GM18868 (cell line): ENCODE results near the gene SLC35F3.

Experiments
- ATAC-seq: cut with Tn5 transposase; IDR thresholded peaks from one replicate; pipeline ENCODE4 v1.9.1; 2021; ENCODE audit warnings: mild to moderate bottlenecking, moderate library complexity; ENCODE audit not compliant: unreplicated experiment

Gene SLC35F3

DNA sequence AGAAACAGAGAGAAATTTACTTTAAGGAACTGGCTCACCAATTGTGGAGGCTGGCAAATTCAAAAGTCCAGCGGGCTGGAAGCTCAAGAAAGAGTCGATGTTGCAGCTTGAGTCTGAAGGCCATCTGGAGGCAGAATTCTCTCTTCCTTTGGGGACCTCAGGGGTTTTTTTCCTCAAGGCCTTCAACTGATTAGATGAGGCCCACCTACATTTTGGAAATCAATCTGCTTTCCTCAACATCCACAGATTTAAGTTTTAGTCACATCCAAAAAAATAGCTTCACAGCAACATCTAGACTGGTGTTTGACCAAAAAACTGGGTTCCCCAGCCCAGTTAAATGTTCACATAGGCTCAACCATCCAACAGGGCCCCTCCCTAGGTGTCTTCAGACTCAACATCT is 114.9 kb downstream of the SLC35F3 start:
- no peak for ATAC-seq

DNA sequence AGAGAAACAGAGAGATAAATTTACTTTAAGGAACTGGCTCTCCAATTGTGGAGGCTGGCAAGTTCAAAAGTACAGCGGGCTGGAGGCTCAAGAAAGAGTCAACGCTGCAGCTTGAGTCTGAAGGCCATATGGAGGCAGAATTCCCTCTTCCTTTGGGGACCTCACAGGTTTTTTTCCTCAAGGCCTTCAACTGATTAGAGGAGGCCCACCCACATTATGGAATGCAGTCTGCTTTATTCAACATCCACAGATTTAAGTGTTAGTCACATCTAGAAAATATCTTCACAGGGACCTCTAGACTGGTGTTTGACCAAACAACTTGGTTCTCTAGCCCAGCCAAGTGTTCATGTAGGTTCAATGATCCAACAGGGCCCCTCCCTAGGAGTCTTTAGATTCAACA is 117.8 kb downstream of the SLC35F3 start:
- ATAC-seq = no peak

DNA sequence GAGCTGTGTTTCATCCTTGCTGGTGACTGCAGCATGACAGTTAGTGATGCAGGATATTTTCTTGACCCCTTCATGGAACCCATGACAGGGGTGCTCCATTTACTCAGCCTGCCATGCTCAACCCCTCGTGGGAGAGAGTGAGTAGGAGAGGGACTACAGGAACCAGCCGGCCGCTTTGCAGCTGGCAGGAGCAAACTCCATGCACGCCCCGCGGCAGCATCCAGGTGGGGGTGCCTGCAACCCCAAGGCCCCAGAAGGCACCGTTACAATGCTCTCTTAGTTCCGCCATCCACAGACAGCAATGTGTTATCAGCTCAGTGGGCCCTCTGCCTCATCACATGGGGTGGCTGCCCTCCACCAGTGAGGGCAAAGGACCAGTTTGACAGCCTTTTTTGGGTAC is 135.1 kb downstream of the SLC35F3 start:
- no peak for ATAC-seq

DNA sequence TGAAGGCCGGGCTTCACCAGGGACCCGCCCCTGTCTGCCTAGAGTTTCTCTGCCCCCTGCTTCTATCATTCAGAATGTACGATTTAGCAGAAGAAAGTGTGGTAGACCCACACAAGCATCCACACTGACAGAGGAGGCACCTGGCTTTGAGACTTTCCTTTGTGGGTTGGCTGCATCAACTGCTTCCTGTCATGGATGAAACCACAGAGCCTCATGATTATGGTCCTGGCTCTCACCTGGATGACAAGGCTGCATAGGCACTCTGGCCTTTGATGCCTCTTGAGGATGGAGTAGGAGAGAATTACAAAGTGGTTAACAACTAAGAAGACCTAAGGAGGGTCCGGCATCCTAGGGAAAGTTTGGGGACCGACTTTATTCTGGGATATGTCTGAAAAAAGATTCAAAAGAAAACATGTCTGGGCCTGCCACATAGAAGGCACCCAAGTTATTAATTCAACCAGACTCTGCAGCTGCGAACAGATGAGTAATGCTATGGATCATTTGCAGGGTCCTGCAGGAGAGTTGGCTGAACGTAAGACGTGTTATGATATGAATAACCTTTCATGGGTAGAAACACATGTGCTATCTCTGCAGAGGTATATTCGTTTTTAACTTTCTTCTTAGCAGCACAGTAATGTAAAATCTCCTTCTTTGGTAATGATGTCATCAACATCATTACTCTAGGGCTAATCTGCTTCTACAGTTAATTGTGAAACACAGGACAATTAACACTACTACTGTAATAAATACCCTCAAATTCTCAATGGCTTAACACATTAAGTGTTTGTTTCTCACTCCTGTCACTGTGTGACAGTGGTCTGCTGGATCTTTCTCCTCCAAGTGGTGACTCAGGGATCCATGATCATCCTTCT is 136.2 kb downstream of the SLC35F3 start:
- ATAC-seq = no peak

DNA sequence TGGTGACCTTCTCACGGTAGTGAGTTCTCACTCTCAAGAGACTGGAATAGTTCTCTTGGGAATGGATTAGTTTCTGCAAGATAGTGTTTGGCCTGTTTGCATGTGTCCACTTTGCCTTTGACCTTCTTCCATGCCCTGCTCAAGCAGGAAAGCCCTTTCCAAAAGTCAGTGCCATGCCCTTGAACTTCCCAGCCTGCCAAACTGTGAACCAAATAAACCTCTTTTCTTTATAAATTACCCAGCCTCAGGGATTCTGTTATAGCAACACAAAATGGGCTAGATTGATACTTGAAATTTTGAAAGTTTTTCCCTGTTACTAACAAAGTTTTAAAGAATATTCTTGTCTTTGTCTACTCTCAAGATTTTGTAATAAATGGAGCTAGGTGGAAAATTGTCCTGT is 139.6 kb downstream of the SLC35F3 start:
- no peak for ATAC-seq

DNA sequence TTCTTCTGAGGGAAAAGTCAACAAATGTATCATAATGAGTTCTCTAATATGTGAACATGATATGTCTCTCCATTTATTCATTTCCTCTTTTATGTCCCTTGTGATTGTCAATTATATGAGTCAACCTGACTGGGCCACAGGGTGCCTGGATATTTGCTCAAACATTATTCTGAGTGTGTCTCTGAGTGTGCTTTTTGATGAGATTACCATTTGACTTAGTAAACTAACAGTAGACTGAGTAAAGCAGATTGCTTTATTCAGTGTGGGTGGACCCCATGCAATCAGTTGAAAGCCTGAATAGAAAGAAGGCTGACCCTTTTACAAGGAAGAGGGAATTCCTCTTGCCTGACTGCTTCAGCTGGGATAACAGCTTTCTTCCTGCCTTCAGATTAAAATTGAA is 142.6 kb downstream of the SLC35F3 start:
- ATAC-seq = no peak

DNA sequence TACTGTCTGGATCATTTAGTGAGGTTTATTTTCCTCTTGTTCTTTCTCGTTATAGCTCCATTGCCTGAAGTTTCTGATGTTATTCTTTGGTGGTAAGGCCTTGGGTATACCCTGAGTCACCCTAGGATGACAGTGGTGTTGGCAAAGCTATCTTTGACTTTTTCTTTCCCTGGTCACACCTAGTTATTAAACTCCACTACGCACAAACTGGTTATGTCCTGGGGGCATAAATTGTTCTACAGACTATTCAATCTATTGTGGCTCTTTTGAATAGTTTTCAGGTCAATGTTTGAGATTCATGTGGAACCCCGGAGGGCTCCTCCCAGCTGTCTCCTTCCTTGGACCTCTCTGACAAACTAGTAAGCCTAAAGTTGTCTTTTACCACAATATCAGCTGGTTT is 157.7 kb downstream of the SLC35F3 start:
- ATAC-seq = no peak

DNA sequence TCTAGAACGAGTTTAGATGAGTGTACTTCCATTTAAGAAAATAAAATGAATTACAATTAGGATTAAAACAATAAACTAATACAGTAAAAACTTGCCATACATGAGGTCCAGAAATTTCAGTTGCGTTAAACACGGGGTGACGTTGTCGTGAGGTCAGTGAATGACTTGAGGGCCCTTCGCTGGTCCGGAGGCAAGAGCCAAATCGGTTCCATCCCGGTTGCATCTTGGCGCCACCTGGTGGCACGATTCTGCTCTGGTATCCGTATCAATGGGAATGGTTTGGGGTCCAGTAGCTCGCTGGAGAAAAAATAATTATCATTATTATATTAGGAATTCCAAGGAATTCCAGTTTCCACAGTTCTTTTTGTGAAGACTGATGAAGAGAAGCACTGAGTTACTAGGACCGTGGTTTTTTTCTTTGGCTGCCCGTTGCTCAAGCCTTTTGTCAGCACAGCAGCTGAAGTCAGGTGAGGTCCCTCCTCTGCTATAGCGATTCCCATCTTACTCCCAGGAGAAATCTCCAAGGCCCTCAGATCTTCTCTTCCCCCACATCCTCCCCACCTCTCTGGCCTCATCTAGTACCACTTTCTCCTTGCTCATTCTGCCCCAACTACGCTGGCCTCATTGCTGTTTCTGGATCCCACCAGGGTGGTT is 161.4 kb downstream of the SLC35F3 start:
- peak; percentile 85 for ATAC-seq

DNA sequence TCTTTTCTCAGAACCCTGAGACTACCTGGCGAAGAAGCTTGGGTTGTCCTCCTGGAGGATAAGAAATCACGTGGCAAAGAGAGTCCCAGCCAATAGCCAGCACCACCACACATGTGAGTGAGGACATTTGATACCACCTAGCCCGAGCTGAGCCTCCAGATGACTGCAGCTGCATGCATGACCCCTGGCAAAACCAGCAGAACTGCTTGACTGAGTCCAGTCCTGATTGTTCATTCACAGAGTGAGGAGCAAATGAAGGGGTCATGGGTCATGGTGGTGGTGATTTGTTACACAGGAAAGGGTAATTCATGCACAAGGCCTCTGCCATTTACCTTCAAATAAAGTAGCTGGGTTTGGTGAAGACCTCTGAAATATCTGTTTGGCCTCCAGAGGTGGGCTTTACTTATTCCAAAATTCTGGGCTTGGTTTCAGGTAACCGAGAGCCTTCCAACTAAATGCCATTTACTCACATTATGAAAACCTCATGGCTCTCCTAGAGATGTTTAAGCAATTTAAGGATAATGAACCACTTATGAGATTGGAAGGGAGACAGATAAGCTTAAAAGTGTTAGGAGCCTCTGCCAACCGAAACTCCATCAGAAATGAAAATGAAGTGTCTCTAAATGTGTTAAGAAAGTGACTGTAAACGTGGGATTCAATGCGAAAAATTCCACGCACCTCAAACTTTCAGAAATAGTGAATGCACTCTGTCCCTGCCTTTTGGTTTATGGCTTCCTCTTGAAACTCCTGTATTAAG is 163.3 kb downstream of the SLC35F3 start:
- no peak for ATAC-seq

DNA sequence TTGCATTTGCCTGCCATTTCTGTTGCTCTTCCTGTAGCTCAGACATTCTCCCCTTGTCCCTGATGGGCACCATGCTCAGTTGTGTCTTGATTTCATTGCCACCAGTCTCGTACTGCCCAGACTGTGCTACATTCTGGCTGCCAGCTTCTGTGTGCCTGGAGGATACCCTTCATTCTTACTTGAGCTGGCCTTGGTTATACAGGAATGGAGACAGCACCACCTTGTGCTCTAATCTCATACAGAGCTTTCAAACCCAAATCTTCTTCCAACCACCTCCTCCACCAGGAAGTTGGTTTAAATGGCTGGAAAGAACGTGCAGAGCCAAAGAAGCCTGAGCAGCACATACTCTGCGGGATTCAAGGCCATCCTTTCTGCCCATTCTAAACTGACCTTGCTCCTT is 165.3 kb downstream of the SLC35F3 start:
- ATAC-seq = no peak

DNA sequence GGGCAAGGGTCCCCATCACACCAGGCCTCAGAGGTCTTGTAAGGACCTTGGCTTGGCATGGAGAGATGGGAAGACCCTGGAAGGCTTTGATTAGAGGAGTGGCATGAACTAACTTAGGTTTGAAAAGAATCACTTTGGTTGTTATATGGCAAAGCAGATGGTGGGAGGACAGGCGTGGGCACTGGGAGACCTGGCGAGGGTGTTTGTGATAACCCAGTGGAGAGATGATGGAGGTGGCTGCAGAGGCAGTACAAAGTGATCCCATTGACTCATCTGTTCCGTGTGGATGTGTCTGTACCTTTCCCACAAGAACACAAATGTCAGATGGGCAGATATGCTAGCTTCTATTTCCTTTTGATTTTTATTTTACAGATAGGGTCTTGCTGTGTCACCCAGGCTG is 168.3 kb downstream of the SLC35F3 start:
- ATAC-seq = no peak

DNA sequence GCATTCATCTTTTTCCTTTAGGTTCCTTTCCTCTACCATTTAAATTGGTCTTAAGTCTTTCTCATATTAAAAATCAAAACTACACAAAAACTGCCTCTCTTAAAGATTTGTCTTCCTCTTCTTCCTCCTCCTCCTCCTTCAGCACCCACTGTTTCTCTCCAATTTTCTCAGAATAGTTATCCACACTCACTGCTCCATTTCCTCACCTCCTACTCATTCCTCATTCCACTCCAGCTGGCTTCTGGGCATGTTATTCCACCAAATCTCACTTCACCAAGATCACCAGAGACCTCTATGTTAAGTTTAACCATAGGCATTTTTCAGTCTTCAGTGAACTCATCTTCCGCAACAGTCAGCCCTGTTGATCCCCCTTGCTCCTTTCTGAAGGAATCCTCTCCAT is 173.7 kb downstream of the SLC35F3 start:
- ATAC-seq = no peak

DNA sequence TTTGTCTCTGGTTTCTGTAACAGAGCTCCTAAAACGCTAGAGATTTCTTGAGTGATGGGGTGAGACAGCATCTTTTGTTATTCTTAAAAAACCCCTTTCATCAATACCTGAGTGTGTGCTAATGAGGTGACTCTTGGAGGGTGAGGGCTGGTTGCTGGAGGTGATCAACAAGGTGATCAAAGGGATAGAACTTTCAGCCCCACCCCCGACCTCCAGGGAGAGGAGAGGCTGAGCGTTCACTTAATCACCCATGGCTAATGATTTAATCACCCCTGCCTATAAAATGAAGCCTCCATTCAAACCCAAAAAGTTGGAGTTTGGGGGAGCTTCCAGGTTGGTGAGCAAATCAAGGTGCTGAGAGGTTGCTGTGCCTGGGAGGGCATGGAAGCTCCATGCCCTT is 175.4 kb downstream of the SLC35F3 start:
- ATAC-seq = no peak

DNA sequence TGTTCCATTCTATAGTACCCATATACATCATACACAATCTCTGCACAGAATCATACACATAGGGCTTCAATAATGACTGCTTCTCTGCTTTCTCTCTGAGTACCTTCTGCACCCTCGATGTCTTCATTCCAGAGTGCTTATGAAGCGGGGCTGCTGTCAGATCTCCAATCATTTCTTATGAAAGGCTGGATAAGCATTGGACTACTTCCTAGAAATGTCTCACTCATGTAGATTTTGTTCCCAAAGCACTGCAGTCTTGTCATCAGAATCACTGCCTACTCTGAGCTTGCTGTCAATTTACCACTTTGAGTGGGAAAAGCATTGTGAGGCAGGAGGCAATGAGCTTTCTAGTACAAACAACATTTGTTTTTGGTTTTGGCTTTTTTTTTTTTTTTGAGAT is 179.0 kb downstream of the SLC35F3 start:
- no peak for ATAC-seq

DNA sequence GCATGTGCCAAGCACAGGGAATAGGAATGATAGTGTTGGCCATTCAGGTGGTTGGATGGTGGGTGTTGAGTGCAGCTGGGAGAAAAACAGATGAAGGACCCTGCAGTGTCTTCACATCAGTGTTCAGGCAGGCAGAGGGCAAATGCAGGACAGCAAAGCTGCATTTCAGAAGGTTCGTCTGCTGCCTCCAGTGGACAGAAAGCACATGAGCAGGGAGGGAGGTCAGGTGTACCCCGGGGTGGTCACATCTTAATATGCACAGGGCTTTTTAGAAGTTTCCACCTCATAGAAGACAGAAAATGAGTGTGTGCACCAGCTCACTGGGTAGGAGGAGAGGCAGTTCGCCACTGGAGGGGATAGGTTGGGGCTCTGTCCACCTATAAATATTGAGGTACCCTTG is 184.9 kb downstream of the SLC35F3 start:
- ATAC-seq = no peak

DNA sequence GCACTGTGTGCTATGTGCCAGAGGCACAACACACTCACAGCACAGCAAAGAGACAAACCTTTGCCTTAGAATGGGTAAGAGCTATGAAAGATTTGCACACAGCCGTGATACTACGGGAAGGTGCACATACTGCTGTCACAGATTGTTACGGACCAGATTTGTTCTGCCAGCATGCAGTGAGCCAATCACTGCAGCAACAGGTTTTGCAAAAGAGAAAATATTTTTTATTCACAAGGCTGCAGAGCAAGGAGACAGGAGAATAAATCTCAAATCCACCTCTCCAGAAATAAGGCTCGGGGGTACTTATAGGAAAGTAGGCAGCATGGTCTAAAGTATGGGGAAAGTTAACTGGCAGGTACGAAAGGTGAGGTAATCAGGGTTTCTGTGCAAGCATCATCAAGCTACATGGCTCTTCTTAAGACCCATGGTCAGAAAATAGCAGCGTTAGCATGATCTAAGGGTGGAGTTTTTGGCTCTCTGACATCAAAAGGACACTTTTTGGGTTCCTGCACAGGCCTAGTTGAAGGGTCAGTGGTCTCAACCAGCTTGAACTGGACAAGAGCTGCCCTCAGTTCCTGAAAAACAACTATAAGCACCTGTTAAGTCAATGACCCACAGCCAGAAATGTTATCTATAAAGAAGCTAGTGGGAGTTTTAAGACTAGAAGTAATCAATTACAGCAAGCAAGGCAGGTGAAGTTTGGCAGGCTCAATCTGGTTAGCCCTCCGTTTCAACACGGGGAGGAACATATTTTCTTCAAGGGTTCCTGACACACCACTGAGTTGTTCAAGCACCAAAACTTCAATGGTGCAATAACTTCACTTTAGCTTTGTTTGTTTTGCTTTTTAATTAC is 186.0 kb downstream of the SLC35F3 start:
- ATAC-seq = no peak

DNA sequence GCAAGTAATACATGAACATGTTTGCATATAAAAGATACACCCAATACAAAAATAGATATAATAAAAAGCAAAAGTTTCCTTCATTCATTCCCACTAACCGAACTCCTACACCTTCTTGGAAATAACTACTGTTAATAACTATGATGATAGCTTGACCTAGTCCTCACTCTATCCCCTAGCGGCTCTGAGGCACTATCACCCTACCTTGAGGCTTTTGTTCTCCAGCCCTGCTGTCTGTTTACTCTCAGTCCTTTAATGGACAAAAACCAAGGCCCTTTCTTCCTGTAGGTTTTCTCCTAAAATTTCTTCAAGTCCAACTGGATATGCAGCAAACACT is 186.6 kb downstream of the SLC35F3 start:
- ATAC-seq = no peak

DNA sequence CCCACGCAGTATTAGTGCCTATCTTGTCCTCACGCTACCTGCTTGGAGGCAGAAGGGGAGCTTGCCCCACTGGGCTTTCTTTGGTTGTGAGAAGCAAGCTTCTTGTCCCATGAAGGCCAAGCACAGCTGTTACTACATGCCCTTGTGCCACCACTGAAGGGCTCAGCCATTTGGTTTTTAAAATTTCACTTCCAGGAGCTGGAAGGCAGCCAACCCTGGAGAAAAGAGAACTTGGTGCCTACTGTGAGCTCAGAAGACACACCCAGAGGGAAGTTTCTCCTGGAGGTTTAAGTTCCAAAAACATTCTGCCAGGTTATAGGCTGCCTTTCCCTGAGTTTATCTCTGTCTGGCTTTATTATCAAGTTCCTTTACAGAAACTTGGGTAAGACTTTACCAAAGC is 187.4 kb downstream of the SLC35F3 start:
- no peak for ATAC-seq

DNA sequence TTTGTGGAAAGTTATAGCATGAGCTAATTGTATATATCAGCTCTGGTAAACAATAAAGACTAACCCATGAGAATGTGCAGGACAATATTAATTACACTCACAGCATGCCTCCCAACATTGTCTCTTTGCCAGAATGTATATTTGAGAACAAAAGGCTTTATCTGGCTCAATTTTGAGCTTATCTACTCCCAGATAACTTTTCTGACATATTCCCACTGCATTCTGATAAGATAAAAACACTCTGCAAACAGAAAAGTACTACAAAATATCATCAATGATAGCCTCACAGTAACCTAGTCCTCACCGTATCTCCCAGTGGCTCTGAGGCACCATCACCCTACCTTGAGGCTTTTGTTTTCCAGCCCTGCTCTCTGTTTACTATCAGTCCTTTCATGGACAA is 188.6 kb downstream of the SLC35F3 start:
- ATAC-seq = no peak

DNA sequence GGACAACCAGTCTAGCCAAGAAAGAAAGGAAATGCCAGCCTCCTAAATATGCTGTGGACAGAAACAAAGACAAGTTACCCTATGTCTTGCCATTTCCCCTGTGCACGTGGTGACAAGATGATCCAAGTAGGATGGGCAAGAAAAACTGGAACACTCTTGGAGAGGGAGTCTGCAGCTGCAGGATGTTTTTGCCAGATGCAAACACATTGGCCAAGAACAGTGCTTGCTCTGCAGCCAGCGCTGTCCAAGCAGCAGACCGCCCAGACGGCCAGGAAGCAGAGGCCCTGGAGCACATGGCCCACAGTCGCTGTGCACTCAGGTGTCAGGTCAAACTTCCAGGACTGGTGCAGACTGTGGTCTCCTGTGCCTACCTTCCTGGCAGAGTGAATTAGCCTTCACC is 189.3 kb downstream of the SLC35F3 start:
- ATAC-seq = no peak

DNA sequence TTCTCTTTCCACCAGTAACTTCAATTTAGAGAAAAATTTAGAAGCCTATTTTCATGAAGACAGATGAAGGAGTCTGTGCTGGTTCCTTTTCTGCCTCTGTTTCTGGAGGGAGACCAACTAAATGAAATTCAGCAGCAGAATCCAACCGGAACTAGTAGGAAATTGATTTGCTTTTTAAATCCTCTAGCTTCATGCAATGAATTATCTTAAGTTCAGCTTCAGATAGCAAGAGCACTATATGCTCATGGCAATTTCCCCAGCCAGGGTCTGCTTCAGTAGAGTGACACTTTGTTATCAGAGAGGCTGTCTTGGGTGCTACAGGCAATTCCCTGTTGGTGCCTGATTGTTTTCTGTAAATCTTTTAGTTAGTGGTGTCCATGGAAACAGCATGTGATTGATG is 189.7 kb downstream of the SLC35F3 start:
- ATAC-seq = no peak
